Parietal lobe (tissue), 2 donors: ENCODE measurements around the gene WDR33. TPM values are rescaled to one million over a fixed set of nuclear protein-coding genes. Genes with fewer than 3 reads are reported as not detected.

Source experiments
- small RNA-seq: library from RNA; depleted of rRNA; stranded (forward); fragments of <200 nt; gene quantifications from one replicate; pipeline ENCODE3, GENCODE V24; 2014; ENCODE audit warnings: low replicate concordance
- total RNA-seq: library from RNA; depleted of rRNA; stranded (reverse); fragments of >200 nt; gene quantifications from one replicate; pipeline ENCODE4 v1.2.3, GENCODE V29; 2014

The WDR33 gene
- 169 TPM for total RNA-seq

GRCh38 chr2:127810619-127811396 lies at the start of gene WDR33:
TSS of gene WDR33 (minus strand) at chr2:127811171. CDS start at chr2:127770981, 40,190 bp downstream.

GRCh38 chr2:127701193-127701650 lies 109.7 kb downstream of the WDR33 start, which contains the start of gene SFT2D3:
TSS of gene SFT2D3 (plus strand) at chr2:127701497. CDS start at chr2:127701529, 32 bp downstream.

GRCh38 chr2:127675331-127676261 lies 135.4 kb downstream of the WDR33 start, which contains the start of gene LIMS2:
TSS of gene LIMS2 (minus strand) at chr2:127675530. CDS start at chr2:127675024, 506 bp downstream.

Small RNA genes within 50 kb of the gene (small RNA-seq; reads per million reads assigned to genes)
- not detected for gene RF00017
- gene RF00019: not detected
- not detected for gene RNU6-395P
- 1.5 reads per million, percentile 77 among the genes with 10 or more reads in this experiment for gene RNY4P7

Other genes with a start within 250 kb of the WDR33 start
- gene GPR17, start 165.0 kb downstream of the WDR33 start, total RNA-seq: 6.3 TPM
- gene LIMS2, start 135.6 kb downstream of the WDR33 start, total RNA-seq: 2.5 TPM
- 8.8 TPM for gene SFT2D3, start 109.7 kb downstream of the WDR33 start, total RNA-seq
- 29.1 TPM for gene POLR2D, start 47.0 kb upstream of the WDR33 start, total RNA-seq
- gene AMMECR1L, start 74.8 kb upstream of the WDR33 start, total RNA-seq: 15.3 TPM
- gene SAP130, start 216.9 kb upstream of the WDR33 start, total RNA-seq: 11.0 TPM